HL-60/S4 treated with phorbol 12-myristate 13-acetate at 8.2 ng/mL for 4 days and 3 days (cell line): ENCODE results near the gene PIP4K2A.
"Not testable (repeated sequence)": the region's sequence is repeated elsewhere in the genome, so short reads cannot be mapped to it uniquely, and the experiment has no call there.

ENCODE experiments used
- in situ Hi-C: fragments of 300-500 bp; cut with MboI; formaldehyde crosslinking; loops from 2 replicates; pipeline ENCODE4 v1.15.0; 2022; ENCODE audit warnings: low sequenced_read_pairs

Gene PIP4K2A

GRCh38 chr10:22719406-22720042 is 5.1 kb upstream of the PIP4K2A start:
- in situ Hi-C loops = no loop called here

GRCh38 chr10:22718659-22719058 is 4.3 kb upstream of the PIP4K2A start:
- in situ Hi-C loops = not testable (repeated sequence)

DNA sequence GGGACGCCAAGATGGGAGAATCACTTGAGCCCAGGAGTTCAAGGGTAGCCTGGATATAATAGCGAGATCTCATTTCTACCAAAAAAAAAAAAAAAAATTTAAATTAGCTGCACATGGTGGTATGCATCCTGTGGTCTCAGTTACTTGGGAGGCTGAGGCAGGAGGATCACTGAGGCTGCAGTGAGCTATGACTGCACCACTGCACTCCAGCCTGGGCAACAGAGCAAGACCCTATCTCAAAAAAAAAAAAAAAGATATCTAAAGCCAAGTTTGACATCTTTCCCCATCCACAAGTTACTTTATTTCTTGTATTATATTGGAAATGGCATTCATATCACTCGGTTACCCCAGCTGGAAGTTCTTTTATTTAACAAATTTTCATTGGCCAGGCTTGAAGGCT is 3.4 kb upstream of the PIP4K2A start:
- in situ Hi-C loops = no loop called here

DNA sequence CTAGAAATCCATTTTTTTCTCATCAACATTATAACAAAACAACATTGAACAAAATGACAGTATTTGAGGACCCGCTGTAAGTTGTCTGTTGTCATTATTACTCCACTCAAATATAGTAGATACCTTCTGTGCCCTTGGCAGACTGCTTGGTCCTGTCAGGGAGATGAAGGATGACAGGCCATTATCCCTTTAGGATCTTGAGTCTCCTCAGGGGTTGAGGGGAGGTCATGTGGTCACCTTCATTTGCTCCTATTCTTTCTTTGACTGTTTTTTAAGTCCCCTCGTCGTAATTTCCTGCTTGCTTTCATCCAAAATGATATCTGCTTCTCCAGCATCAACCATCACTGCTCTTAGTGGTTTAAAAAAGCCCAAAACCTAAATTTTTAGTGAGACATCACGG is 2.6 kb upstream of the PIP4K2A start:
- in situ Hi-C loops = no loop called here

GRCh38 chr10:22715290-22715625 is 880 bp upstream of the PIP4K2A start:
- in situ Hi-C loops = no loop called here

DNA sequence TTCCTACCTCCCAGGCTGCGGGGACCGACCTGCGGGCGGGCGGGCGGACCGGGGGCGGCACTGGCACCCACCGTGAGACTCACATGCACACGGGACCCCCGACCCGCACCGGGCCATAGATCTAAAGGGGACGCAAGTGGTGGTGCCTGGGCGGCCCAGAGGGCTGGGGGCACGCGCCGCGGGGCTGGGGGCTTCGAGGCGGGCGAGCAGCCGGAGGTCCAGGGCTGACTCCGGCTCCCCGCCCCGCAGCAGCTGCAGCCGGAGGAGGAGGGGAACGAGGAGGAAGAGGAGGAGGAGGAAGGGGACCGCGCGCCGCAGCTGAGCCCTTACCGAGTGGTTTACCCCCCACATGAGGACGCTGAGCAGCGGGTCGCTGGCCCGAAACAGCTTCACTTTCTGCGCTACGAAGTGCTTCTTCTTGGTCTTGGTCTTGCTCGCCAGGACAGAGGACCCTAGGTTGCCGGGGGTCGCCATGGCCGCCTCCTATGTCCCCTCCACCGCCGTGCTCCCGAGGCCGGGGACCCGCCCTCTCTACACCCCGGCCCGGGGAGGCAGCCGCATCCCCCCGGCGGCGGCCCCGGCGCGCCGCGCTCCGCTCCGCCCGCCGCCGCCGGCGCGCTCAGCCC is 412 bp downstream of the PIP4K2A start:
- in situ Hi-C loops = no loop called here

- in situ Hi-C loops = no loop called here
Measured at GRCh38 chr10:22712956-22713852, 1.2 kb downstream of the PIP4K2A start.

- in situ Hi-C loops = no loop called here
Measured at GRCh38 chr10:22712211-22712955, 2.0 kb downstream of the PIP4K2A start.

- in situ Hi-C loops = no loop called here
Measured at GRCh38 chr10:22711373-22711772, 3.0 kb downstream of the PIP4K2A start.

DNA sequence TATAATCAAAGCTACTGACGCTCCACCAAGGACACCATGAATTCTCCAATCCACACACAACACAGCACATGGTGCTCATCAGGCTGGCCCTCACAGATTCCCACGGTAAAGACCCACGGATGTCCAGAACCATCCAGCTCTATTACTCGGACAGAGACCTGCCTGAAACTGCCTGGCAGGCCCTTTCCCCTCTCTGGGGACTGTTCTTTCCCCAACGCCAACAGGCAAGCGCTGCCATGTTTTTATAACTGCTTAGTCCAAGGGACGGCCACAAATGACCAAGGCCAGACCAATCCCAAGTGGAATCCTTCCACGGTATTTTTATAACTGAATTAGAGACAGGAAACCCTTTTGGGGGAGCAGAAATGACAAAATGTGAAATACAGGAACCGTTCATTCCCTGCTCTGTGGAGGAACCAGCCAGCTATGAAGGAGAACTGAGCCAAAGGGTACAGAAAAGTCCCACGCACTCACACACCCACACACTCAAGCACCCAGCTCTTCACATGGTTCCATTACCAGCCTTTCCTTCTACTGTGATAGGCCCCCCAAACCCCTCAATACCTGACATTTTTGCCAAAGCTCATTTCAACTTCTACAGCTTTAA is 4.1 kb downstream of the PIP4K2A start:
- in situ Hi-C loops = no loop called here

DNA sequence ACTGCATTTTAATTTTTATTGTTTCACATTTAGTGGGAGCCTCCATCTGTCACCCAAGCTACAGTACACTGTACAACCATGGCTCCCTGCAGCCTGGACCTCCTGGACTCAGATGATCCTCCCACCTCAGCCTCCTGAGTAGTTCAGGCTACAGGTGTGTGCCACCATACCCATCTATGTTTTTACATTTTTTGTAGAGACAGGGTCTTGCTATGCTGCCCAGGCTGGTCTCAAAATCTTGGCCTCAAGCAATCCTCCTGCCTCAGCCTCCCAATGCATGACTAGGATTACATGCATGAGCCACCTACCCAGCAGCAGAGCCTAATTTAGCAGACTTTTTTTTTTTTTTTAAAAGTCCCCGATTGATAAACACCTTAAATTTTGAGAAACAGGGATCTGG is 5.6 kb downstream of the PIP4K2A start:
- in situ Hi-C loops = no loop called here

DNA sequence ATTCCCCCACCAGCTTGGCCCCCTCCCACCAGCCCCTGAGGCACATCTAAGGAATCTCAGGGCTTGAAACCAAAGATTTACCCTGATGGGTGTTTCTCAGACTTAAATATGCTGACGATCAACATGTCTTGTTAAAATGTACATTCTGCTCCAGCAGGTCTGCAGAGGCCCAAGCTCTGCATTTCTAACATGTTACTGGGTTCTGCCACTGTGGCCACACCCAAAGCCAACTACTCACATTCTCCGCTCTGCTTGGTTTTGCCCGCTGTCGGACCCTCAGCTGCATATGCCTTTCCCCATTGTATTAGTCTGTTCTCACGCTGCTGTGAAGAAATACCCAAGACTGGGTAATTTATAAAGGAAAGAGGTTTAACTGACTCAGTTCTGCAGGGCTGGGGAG is 8.9 kb downstream of the PIP4K2A start:
- in situ Hi-C loops = no loop called here

DNA sequence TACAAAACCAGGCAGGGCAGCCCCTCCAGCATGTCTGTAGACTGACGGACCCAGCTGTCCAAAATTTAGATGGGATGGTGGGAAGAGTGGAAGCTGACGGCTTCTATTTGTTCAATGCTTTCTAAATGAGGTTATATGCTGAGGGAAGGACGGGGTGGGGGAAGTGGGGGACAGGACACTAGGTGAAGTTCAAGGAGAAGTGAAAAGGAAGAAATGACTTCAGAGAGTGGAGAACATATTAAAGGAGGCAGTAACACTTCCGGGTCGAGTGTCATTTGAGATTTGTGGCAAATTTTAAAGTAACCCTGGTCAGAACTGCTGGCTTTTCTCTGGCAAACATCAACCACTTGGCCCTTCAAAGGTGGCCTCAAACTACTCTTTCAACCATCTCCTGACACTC is 9.4 kb downstream of the PIP4K2A start:
- in situ Hi-C loops = no loop called here

- in situ Hi-C loops = no loop called here
Measured at GRCh38 chr10:22704471-22704911, 9.9 kb downstream of the PIP4K2A start.

DNA sequence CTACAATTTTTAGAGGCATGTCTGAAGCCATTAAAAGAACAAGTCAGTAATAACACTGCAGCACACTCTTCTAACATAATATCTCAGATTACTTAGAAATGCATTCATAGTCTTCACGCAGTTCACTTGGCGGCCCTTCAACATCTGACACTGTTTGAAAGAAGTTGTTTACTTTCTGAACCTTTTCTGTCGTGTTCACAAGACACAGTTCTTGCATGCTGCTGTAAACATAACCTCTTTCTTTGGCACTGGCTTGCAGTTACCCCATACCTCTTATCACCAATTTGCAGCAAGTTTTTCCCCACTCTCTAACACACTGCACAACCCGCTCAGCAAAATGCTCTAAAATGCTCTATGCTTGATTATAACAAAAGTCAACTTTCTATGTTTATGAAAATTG is 12.0 kb downstream of the PIP4K2A start:
- in situ Hi-C loops = no loop called here

GRCh38 chr10:22701132-22701826 is 13.1 kb downstream of the PIP4K2A start:
- in situ Hi-C loops = no loop called here

GRCh38 chr10:22700489-22700888 is 13.9 kb downstream of the PIP4K2A start:
- in situ Hi-C loops = no loop called here

DNA sequence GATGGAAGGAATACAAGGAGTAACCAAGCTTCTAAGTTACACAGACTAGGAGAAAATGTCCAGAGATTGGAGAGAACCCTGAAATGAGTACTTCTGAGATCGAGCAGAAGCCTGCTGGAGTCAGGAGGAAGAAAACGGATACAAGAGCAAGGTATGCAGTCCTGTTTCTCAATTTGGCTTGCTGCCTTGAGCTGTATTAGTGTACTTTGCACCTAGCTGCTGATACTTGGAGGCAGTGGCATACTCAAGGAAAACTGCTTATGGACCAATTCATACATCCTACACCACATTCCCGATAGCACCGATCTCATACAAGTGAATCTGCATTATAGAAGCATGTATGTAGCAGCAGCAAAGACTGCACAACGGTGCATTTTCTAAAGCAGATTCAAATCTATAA is 14.4 kb downstream of the PIP4K2A start:
- in situ Hi-C loops = no loop called here

DNA sequence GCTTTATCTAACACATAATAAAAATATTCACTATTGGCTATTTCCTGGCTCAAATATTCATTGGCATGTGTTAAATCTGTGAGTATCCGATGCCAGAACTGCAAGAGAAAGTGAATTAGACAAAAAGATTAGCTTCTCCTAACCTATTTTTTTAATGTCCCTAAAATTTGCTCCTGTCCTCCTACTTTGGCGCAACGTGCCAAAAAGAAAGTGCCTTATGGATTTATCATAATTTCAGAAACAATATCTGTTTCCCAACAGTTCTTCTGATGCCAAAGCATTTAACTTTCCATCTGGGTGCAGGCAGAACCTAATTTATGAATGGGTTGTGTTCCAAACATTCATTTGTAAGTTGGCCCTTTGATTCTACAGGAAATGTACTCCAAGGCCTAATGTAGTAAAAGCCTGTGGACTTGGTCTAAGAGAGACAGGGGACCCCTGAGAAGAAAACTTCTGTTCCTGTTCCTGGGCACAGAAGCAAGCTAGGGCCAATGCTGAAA is 15.4 kb downstream of the PIP4K2A start:
- in situ Hi-C loops = no loop called here

DNA sequence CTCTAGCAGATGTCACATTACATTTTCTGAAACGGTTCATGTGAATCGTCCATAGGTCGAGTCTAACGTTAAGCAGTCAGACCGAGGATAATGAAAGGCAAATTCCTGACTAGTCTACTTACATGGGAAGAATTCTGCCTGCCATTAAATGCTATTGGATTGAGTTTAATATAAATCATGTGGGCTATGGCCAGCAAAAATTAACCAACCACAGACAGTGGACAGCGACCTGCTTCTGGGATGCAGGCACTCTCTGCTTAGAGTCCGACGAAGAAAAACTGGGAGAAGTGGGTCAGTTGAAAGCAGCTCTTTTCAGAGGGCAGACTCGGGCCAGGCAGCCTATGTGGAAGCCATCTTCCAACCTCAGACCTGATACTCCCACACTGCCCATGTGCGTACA is 16.6 kb downstream of the PIP4K2A start:
- in situ Hi-C loops = no loop called here
